OCI-LY7 (cell line): ENCODE data around the gene ABCC4. TPM values are rescaled to one million over a fixed set of nuclear protein-coding genes. Genes with fewer than 3 reads are reported as not detected.

Experiments used
- BruUV-seq: library from RNA; stranded (reverse); fragments of 400-500 nt; replicated peaks from 2 replicates; lab custom pipeline; 2021; lab: Mats Ljungman, UMichigan
- CTCF ChIA-PET: fragments of 300-600 bp; sonication (Branson Sonifier 250); formaldehyde crosslinking; loops from one replicate; lab custom pipeline; 2022; ENCODE audit warnings: antibody characterized with exemption; ENCODE audit not compliant: unreplicated experiment; lab: Charles Lee
- POLR2A ChIA-PET: fragments of 300-600 bp; sonication (Branson Sonifier 250); formaldehyde crosslinking; loops from one replicate; lab custom pipeline; 2022; ENCODE audit warnings: antibody characterized with exemption; lab: Charles Lee
- DNase-seq: peaks from one replicate; pipeline ENCODE4 v3.0.0-alpha.2; 2015; ENCODE audit warnings: low spot score
- H2AFZ ChIP-seq: fragments of 200-600 bp; sonication (generic), shearing (Covaris generic); 2 replicates; pipeline ENCODE4 v1.6.1; 2014; ENCODE audit warnings: mild to moderate bottlenecking, antibody characterized with exemption, low read length, moderate library complexity
- H3K27ac ChIP-seq: fragments of 200-600 bp; sonication (generic); 2 replicates; pipeline ENCODE4 v1.5.1; 2014; ENCODE audit warnings: mixed run types, low read depth, mild to moderate bottlenecking, moderate library complexity, low read length, inconsistent platforms; ENCODE audit not compliant: poor library complexity, severe bottlenecking
- H3K36me3 ChIP-seq: fragments of 200-600 bp; sonication (generic); 2 replicates; pipeline ENCODE4 v1.6.1; 2014; ENCODE audit warnings: mild to moderate bottlenecking, antibody characterized with exemption, low read length, moderate library complexity, mixed read lengths; ENCODE audit not compliant: insufficient read depth
- H3K4me1 ChIP-seq: fragments of 200-600 bp; sonication (generic); 2 replicates; pipeline ENCODE4 v1.5.1; 2014; ENCODE audit warnings: mild to moderate bottlenecking, low read length; ENCODE audit not compliant: insufficient read depth, poor library complexity, severe bottlenecking
- H3K4me2 ChIP-seq: fragments of 200-600 bp; sonication (generic); 2 replicates; pipeline ENCODE4 v1.6.1; 2014; ENCODE audit warnings: mild to moderate bottlenecking, low read length
- H3K4me3 ChIP-seq: fragments of 200-600 bp; sonication (generic); 2 replicates; pipeline ENCODE4 v1.5.1; 2014; ENCODE audit warnings: mild to moderate bottlenecking, low read depth, low read length; ENCODE audit not compliant: poor library complexity, severe bottlenecking
- H3K79me2 ChIP-seq: fragments of 200-600 bp; sonication (generic); 2 replicates; pipeline ENCODE4 v1.6.1; 2016; ENCODE audit warnings: low read depth, mild to moderate bottlenecking, low read length, moderate library complexity, mixed read lengths; ENCODE audit not compliant: insufficient read depth
- H3K9me2 ChIP-seq: fragments of 200-600 bp; sonication (generic); 2 replicates; pipeline ENCODE4 v1.6.1; 2016; ENCODE audit warnings: mild to moderate bottlenecking, low read length, mixed read lengths; ENCODE audit not compliant: insufficient read depth
- H3K9me3 ChIP-seq: fragments of 200-600 bp; sonication (generic); 2 replicates; pipeline ENCODE4 v1.6.1; 2014; ENCODE audit warnings: mild to moderate bottlenecking, mixed run types, low read length, mixed read lengths
- H4K20me1 ChIP-seq: fragments of 200-600 bp; sonication (generic); 2 replicates; pipeline ENCODE4 v1.6.1; 2014; ENCODE audit warnings: mild to moderate bottlenecking, antibody characterized with exemption, low read length, moderate library complexity, mixed read lengths; ENCODE audit not compliant: insufficient read depth
- CTCF ChIP-seq: fragments of 200-600 bp; sonication (generic); conservative IDR thresholded peaks from 2 replicates; pipeline ENCODE4 v1.5.1; 2014; ENCODE audit warnings: mild to moderate bottlenecking, antibody characterized with exemption, low read length, moderate library complexity, mixed read lengths
- EZH2phosphoT487 ChIP-seq: fragments of 200-600 bp; sonication (generic); IDR thresholded peaks from 2 replicates; pipeline ENCODE4 v1.6.1; 2018; ENCODE audit warnings: low read depth, borderline replicate concordance, mild to moderate bottlenecking, mixed run types, antibody characterized with exemption, low read length, moderate library complexity, mixed read lengths
- intact Hi-C: fragments of 100-400 bp; cut with micrococcal nuclease; formaldehyde crosslinking; loops from one replicate; pipeline ENCODE4 v1.10.0; 2022; ENCODE audit not compliant: unreplicated experiment
- total RNA-seq, 2 experiments: library from RNA; depleted of rRNA in 1 of 2; stranded (reverse); fragments of >200 nt in 1 of 2; shearing (Covaris generic) in 1 of 2; gene quantifications; 2 replicates each; pipeline ENCODE4 v1.2.3, GENCODE V29; 2014 to 2022

Gene ABCC4
- total RNA-seq, 2 experiments from 2014 or later, result 7.3 to 7.8 TPM

DNA sequence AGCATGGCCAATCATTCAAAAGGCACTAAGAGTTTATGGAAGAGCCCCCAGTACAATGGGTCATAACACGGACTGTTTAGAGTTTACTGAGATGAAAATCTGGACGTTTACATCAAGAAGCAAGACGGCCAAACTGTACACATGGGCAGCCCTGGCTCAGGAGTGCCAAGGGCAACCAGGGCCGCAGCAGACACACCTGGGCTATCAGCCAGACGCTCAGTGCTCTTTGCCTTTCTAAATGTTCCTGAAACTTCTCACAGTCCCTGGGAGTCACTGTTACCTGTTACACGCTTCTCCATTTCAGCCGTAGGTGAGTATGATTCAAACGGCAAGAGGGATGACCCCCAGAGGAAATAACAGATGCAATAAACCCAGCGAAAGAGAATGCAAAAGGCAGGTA is 64.5 kb downstream of the ABCC4 start:
- DNase-seq, result no peak
- intact Hi-C loops, result loop anchor here (5.0 kb wide), 1 partner anchor 46 kb away; no protein-coding TSS in a partner anchor
- Histone ChIP-seq H4K20me1 (no peaks in the 10 kb centered on the region), H2AFZ (no peak overlapping the region), H3K9me3 (no peaks in the 10 kb centered on the region), H3K36me3 (peaks cover 3% of the 10 kb centered on the region), H3K4me2 (no peak overlapping the region), H3K4me3 (no peak overlapping the region), H3K9me2 (no peaks in the 10 kb centered on the region), H3K27ac (peak overlapping the region; percentile 59), H3K4me1 (peaks cover 63% of the 10 kb centered on the region), H3K79me2 (peaks cover 6% of the 10 kb centered on the region; the same call in 1 of the 2 replicates)
- POLR2A ChIA-PET, result no interaction called here
- CTCF ChIA-PET, result no interaction called here
- TF ChIP-seq CTCF (no peak), EZH2phosphoT487 (no peak)
- BruUV-seq, result no TSS peak

DNA sequence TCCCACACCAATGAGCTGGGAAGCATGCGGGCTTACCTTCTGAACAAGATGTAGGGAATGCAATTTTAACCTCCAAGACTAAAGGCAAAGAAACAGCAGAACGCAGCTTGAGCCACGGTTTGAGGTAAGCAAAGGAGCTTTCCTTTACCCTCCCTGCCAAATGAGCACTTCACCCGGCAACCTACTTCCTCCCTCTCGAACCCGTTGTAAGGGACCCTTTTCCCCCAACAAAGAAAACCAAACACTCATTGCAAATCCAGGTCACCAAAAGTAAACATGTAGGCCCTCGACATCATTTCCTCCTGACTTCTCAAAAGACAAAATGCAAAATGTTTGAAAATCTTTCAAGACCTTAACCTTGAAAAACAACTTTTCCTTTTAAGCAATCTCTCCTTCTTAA is 65.3 kb downstream of the ABCC4 start:
- no peak for DNase-seq
- H3K9me3 ChIP-seq, result no peaks in the 10 kb centered on the region
- BruUV-seq, result no TSS peak
- peak overlapping the region; percentile 62; the same call in 1 of the 2 replicates for H3K4me2 ChIP-seq
- H4K20me1 ChIP-seq, result no peaks in the 10 kb centered on the region
- H3K4me1 ChIP-seq, result peaks cover 67% of the 10 kb centered on the region
- ChIA-PET CTCF (no interaction called here), POLR2A (no interaction called here)
- H2AFZ ChIP-seq, result no peak overlapping the region
- H3K36me3 ChIP-seq, result peaks cover 3% of the 10 kb centered on the region; the same call in 1 of the 2 replicates
- no peak overlapping the region for H3K4me3 ChIP-seq
- intact Hi-C loops, result loop anchor here (5.0 kb wide), 1 partner anchor 46 kb away; no protein-coding TSS in a partner anchor
- no peak for TF ChIP-seq EZH2phosphoT487
- no peak for TF ChIP-seq CTCF
- H3K79me2 ChIP-seq, result peaks cover 6% of the 10 kb centered on the region; the same call in 1 of the 2 replicates
- no peaks in the 10 kb centered on the region for H3K9me2 ChIP-seq
- peak overlapping the region; percentile 59 for H3K27ac ChIP-seq

DNA sequence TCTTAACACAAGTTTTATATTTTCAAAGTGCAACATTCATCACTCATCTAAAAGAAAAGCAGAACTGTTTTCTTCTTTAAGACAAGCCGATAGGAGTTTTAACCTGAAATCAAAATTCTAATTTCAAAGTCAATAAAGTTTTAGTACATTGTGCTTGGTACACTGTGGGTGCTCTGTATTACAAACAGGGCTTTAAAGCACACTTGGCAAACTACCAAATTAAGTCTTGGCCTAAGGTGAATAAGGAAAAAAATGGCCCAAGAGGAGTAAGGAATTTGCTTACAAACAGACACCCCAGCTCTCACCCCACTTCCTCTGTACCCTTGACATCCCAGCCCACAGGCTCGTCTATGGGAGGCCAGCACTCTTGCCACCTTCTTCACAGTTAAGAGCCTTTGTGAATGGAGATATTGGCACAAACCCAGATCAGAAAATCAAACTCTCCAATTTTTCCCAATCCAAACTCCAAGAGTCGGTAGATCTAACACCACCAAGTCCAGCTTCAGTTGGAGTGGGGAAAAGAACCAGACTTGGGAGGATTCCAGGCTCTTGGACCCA is 66.0 kb downstream of the ABCC4 start:
- H3K36me3 ChIP-seq, result peaks cover 3% of the 10 kb centered on the region; the same call in 1 of the 2 replicates
- no peaks in the 10 kb centered on the region for H3K9me2 ChIP-seq
- H3K27ac ChIP-seq, result peak overlapping the region; percentile 59
- peak overlapping the region; percentile 62 for H3K4me2 ChIP-seq
- peaks cover 67% of the 10 kb centered on the region for H3K4me1 ChIP-seq
- TF ChIP-seq EZH2phosphoT487, result no peak
- no peak for TF ChIP-seq CTCF
- no peak overlapping the region for H3K4me3 ChIP-seq
- H4K20me1 ChIP-seq, result no peaks in the 10 kb centered on the region
- ChIA-PET POLR2A (no interaction called here), CTCF (no interaction called here)
- no TSS peak for BruUV-seq
- H3K79me2 ChIP-seq, result peaks cover 6% of the 10 kb centered on the region; the same call in 1 of the 2 replicates
- DNase-seq, result no peak
- H3K9me3 ChIP-seq, result no peaks in the 10 kb centered on the region
- no peak overlapping the region for H2AFZ ChIP-seq
- intact Hi-C loops, result loop anchor here (5.0 kb wide), 1 partner anchor 47 kb away; no protein-coding TSS in a partner anchor
